ENCODE results near the gene ZNF235.
A peak's percentile ranks its signal among the peaks of the same experiment; 100 is the strongest.
"Not testable (repeated sequence)": the region's sequence is repeated elsewhere in the genome, so short reads cannot be mapped to it uniquely, and the experiment has no call there.

Gene ZNF235

GRCh38 chr19:44304659-44305193 lies at the start of gene ZNF235:
Gene ZNF235, minus strand, starts transcription at chr19:44305025. Its CDS starts 1,621 bp downstream, at chr19:44303404.
- DNase-seq (ENCODE audit: low spot score in 2 of 2) (peak; percentile 31 to 49), ATAC-seq (ENCODE audit: low read depth) (peak; percentile 98)
- peaks cover 18% of the 10 kb centered on the region for H3K36me3 Mint-ChIP-seq
- H3K4me1 Mint-ChIP-seq = peaks cover 9% of the 10 kb centered on the region
- H3K9me3 Mint-ChIP-seq = peaks cover 7% of the 10 kb centered on the region
- peak within 1 kb of the TSS; percentile 70 for H3K27ac Mint-ChIP-seq
- H3K4me3 Mint-ChIP-seq = peak within 1 kb of the TSS; percentile 93
- H3K27me3 Mint-ChIP-seq = no peaks in the 10 kb centered on the region

DNA sequence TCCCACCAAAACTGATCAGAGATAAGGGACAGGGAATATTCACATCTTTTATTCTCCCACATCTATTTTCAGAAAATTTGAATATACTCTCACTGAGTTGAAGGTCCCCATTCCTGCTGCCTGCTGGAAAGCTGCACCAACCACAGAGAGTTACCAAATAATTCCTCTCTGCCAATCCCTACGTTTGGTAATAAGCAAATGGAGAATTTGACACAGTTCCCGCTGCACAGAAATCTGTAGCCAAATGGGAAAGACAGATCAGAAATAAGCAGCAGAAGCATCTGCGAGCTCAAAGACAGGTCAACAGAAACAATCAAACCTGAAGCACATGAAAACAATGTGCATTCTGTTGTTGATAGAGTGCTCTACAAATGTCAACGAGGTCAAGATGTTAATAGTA lies 41.7 kb upstream of the ZNF235 start:
- ATAC-seq (ENCODE audit: low read depth) (no peak), DNase-seq (ENCODE audit: low spot score in 2 of 2) (no peak)
- Mint-ChIP-seq H3K27me3 (no peaks in the 10 kb centered on the region), H3K4me3 (no peak overlapping the region), H3K4me1 (peaks cover 4% of the 10 kb centered on the region), H3K27ac (no peak overlapping the region), H3K9me3 (peaks cover 15% of the 10 kb centered on the region), H3K36me3 (peaks cover 2% of the 10 kb centered on the region)

DNA sequence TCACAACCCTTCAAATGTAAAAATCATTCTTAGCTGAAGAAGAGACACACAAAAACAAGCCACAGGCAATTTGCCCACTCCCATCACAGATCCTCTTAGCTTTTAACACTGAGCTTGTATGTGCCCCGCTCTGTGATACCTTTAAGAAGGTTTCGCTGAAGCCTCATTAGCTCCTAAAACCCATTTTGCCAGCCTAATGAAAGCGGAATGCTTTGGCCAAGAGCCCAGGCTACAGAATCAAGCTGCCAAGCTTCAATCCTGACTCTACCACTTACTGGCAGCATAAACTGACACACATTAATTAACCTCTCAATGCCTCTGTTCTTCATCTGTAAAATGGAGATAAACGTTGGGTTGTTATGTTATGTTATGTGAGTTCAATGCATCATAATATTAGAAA lies 41.1 kb upstream of the ZNF235 start:
- no peaks in the 10 kb centered on the region for H3K27me3 Mint-ChIP-seq
- ATAC-seq (ENCODE audit: low read depth) (no peak), DNase-seq (ENCODE audit: low spot score in 2 of 2) (no peak)
- peaks cover 13% of the 10 kb centered on the region for H3K9me3 Mint-ChIP-seq
- H3K4me1 Mint-ChIP-seq = peaks cover 4% of the 10 kb centered on the region
- no peak overlapping the region for H3K27ac Mint-ChIP-seq
- H3K4me3 Mint-ChIP-seq = no peak overlapping the region
- H3K36me3 Mint-ChIP-seq = no peaks in the 10 kb centered on the region

GRCh38 chr19:44344255-44344654 lies 39.4 kb upstream of the ZNF235 start:
- ATAC-seq (ENCODE audit: low read depth) (peak; percentile 35), DNase-seq (ENCODE audit: low spot score in 2 of 2) (no peak)
- Mint-ChIP-seq H3K27me3 (peaks cover 2% of the 10 kb centered on the region), H3K4me1 (peaks cover 4% of the 10 kb centered on the region), H3K4me3 (no peak overlapping the region), H3K27ac (no peak overlapping the region), H3K9me3 (peaks cover 13% of the 10 kb centered on the region), H3K36me3 (peaks cover 4% of the 10 kb centered on the region)

DNA sequence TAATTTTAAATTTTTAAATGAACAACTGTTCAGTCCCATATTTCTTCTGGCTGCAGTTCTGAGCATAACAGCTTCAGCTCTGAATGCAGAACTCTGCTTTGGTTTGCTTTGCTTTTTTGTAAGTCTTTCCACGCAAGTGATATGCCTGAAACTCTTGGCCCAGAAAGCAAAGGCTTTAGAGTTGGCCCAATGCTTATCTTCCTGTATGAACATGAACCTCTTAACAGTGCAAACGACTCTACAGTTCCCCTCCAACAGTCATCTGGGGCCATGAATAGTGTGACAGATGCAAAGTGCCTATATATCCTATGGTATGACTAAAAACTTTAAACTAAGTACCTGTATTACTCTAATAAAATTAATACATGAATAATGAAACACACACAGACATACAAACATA lies 37.0 kb upstream of the ZNF235 start:
- Mint-ChIP-seq H3K27ac (no peak overlapping the region), H3K4me3 (no peak overlapping the region), H3K36me3 (peaks cover 7% of the 10 kb centered on the region), H3K4me1 (peaks cover 4% of the 10 kb centered on the region), H3K27me3 (peaks cover 2% of the 10 kb centered on the region), H3K9me3 (peaks cover 11% of the 10 kb centered on the region)
- ATAC-seq (ENCODE audit: low read depth) (no peak), DNase-seq (ENCODE audit: low spot score in 2 of 2) (no peak)

- H3K36me3 Mint-ChIP-seq = peaks cover 17% of the 10 kb centered on the region
- peaks cover 16% of the 10 kb centered on the region for H3K9me3 Mint-ChIP-seq
- DNase-seq (ENCODE audit: low spot score in 2 of 2); ATAC-seq (ENCODE audit: low read depth); H3K4me3 Mint-ChIP-seq; H3K27ac Mint-ChIP-seq; H3K4me1 Mint-ChIP-seq; H3K27me3 Mint-ChIP-seq: not testable (repeated sequence)
Measured at GRCh38 chr19:44334639-44335038, 29.8 kb upstream of the ZNF235 start.

- Mint-ChIP-seq H3K27ac (no peak overlapping the region), H3K27me3 (peaks cover 17% of the 10 kb centered on the region), H3K9me3 (peaks cover 21% of the 10 kb centered on the region), H3K36me3 (peaks cover 19% of the 10 kb centered on the region), H3K4me1 (no peaks in the 10 kb centered on the region), H3K4me3 (no peak overlapping the region)
- DNase-seq (ENCODE audit: low spot score in 2 of 2) (no peak), ATAC-seq (ENCODE audit: low read depth) (no peak)
Measured at GRCh38 chr19:44332145-44332544, 27.3 kb upstream of the ZNF235 start.

GRCh38 chr19:44315883-44316282 lies 11.1 kb upstream of the ZNF235 start:
- Mint-ChIP-seq H3K4me1 (peaks cover 4% of the 10 kb centered on the region), H3K27me3 (peaks cover 13% of the 10 kb centered on the region), H3K4me3 (no peak overlapping the region), H3K36me3 (peaks cover 6% of the 10 kb centered on the region), H3K9me3 (peaks cover 21% of the 10 kb centered on the region), H3K27ac (no peak overlapping the region)
- DNase-seq (ENCODE audit: low spot score in 2 of 2) (no peak), ATAC-seq (ENCODE audit: low read depth) (no peak)

GRCh38 chr19:44313231-44313630 lies 8.4 kb upstream of the ZNF235 start:
- H3K4me3 Mint-ChIP-seq = no peak overlapping the region
- DNase-seq (ENCODE audit: low spot score in 2 of 2) (no peak), ATAC-seq (ENCODE audit: low read depth) (peak; percentile 31)
- peaks cover 4% of the 10 kb centered on the region for H3K4me1 Mint-ChIP-seq
- peaks cover 6% of the 10 kb centered on the region for H3K36me3 Mint-ChIP-seq
- H3K9me3 Mint-ChIP-seq = peaks cover 19% of the 10 kb centered on the region
- peaks cover 16% of the 10 kb centered on the region for H3K27me3 Mint-ChIP-seq
- no peak overlapping the region for H3K27ac Mint-ChIP-seq

GRCh38 chr19:44308011-44308410 lies 3.2 kb upstream of the ZNF235 start:
- H3K9me3 Mint-ChIP-seq = peaks cover 13% of the 10 kb centered on the region

DNA sequence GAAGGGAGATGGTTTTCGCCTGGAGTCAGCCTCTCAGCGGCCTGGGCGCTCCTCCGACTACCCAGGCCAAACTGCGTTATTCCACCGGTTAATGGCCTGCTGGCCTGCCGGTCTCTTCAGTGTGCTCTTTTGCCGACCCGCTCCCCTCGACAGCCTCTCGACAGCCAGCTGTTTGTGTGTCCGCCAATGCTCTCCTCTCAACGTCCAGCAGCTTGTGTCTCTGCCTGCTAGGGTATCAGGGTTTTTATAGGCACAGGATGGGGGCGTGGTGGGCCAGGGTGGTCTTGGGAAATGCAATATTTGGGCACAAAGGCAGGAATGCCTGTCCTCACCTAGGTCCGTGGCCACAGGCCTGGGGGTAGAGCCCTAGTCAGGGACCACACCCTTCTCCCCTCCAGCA lies 1.5 kb upstream of the ZNF235 start:
- ATAC-seq (ENCODE audit: low read depth) (no peak), DNase-seq (ENCODE audit: low spot score in 2 of 2) (no peak)
- H3K9me3 Mint-ChIP-seq = peaks cover 9% of the 10 kb centered on the region
- peaks cover 9% of the 10 kb centered on the region for H3K4me1 Mint-ChIP-seq
- H3K4me3 Mint-ChIP-seq = no peak overlapping the region
- peaks cover 6% of the 10 kb centered on the region for H3K36me3 Mint-ChIP-seq
- peaks cover 4% of the 10 kb centered on the region for H3K27me3 Mint-ChIP-seq
- H3K27ac Mint-ChIP-seq = no peak overlapping the region

More at GRCh38 chr19:44308011-44308410, 3.2 kb upstream of the ZNF235 start:
- ATAC-seq (ENCODE audit: low read depth) (no peak), DNase-seq (ENCODE audit: low spot score in 2 of 2) (no peak)
- Mint-ChIP-seq H3K4me1 (peaks cover 6% of the 10 kb centered on the region), H3K27ac (no peak overlapping the region), H3K4me3 (no peak overlapping the region), H3K36me3 (peaks cover 3% of the 10 kb centered on the region), H3K27me3 (peaks cover 8% of the 10 kb centered on the region)

GRCh38 chr19:44305457-44305856 lies 632 bp upstream of the ZNF235 start:
- no peak for ATAC-seq (ENCODE audit: low read depth)
- peaks cover 9% of the 10 kb centered on the region for H3K4me1 Mint-ChIP-seq
- DNase-seq (ENCODE audit: low spot score in 2 of 2) = no peak

DNA sequence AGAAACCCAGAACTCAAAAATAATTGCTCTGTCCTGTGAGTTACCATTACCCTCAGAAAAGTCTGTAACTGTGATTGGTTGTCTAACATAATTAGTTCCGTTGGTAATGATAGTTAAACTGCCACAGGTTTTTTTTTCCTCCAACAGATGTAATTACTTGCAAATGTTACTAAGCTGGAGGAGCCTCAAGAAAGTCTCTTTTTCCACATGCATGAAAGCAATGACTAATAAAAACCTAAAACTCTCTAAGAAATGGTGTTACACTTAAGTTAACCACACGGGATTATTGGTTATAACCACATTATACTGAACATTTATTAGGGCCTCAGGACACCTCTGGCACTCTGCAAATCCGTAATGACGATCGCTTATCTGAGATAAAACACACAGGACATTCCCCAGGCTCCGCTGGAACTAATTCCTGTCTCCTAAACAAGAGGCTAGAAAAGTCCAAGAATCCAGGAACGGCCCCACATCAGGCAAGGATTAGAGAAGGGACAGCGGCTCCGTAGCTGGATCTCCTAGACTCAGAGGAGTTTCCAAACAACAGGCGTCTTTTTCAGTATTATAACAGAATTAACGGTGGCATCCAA lies 753 bp downstream of the ZNF235 start:
- H3K27me3 Mint-ChIP-seq = no peaks in the 10 kb centered on the region
- DNase-seq (ENCODE audit: low spot score in 2 of 2) = no peak
- peaks cover 23% of the 10 kb centered on the region for H3K36me3 Mint-ChIP-seq
- H3K27ac Mint-ChIP-seq = peak overlapping the region; percentile 70
- no peak for ATAC-seq (ENCODE audit: low read depth)
- H3K4me3 Mint-ChIP-seq = peak overlapping the region; percentile 93
- H3K9me3 Mint-ChIP-seq = peaks cover 6% of the 10 kb centered on the region
- H3K4me1 Mint-ChIP-seq = peaks cover 9% of the 10 kb centered on the region

More at GRCh38 chr19:44305457-44305856, 632 bp upstream of the ZNF235 start:
- H3K27me3 Mint-ChIP-seq = peaks cover 4% of the 10 kb centered on the region
- peak overlapping the region; percentile 32 for H3K4me3 Mint-ChIP-seq
- H3K27ac Mint-ChIP-seq = no peak overlapping the region
- H3K9me3 Mint-ChIP-seq = peaks cover 9% of the 10 kb centered on the region
- peaks cover 11% of the 10 kb centered on the region for H3K36me3 Mint-ChIP-seq

DNA sequence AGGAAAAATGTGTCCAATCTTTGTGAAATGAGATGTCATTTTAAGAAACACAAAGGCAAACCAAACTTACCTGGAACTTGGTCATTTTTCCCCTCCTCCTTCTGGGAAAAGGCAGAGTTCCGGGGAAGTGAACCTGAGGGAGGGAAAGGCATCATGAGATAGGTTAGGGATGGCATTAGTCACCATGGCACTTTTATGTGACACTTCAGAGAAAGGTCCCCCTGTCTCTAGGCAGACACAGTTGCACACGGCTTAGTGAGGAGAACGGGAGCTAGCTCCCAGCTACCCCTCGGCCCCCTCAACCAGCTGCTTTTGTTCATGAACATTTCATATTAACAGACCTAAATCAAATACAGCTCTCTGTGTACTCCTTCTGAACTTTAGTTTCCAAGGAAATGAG lies 1.5 kb downstream of the ZNF235 start:
- no peak for ATAC-seq (ENCODE audit: low read depth)
- Mint-ChIP-seq H3K4me3 (no peak overlapping the region), H3K4me1 (peaks cover 9% of the 10 kb centered on the region)

DNA sequence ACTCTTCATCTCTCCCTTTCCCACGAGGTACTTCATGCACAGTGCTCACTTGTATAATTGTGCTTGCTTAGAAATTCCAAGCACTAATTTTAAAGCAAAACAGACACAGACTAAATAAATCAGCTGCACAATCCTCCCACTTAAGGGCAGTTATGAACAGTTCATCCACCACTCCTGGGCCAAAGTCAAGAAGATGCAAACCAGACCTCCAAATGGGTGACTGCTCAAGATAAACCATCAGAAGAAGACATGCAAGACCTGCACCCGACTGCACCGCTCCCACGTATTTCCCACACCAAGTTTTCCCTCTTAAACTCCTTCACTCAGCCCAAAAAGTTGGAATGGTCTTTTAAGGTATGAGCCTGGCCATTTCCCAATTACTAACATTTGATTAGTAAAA lies 19.9 kb downstream of the ZNF235 start:
- Mint-ChIP-seq H3K9me3 (peaks cover 33% of the 10 kb centered on the region), H3K4me3 (no peak overlapping the region), H3K36me3 (peaks cover 57% of the 10 kb centered on the region), H3K27ac (no peak overlapping the region), H3K4me1 (no peaks in the 10 kb centered on the region), H3K27me3 (no peaks in the 10 kb centered on the region)
- no peak for DNase-seq (ENCODE audit: low spot score in 2 of 2)
- no peak for ATAC-seq (ENCODE audit: low read depth)

More for the DNA sequence above, 1.5 kb downstream of the ZNF235 start:
- no peak for DNase-seq (ENCODE audit: low spot score in 2 of 2)
- Mint-ChIP-seq H3K27me3 (no peaks in the 10 kb centered on the region), H3K36me3 (peaks cover 31% of the 10 kb centered on the region), H3K9me3 (peaks cover 4% of the 10 kb centered on the region), H3K27ac (no peak overlapping the region)

Measured in memory B cell (primary cell).